Muscle of back (tissue), 11 donors: ENCODE data around the gene HTRA2. TPM values are rescaled to one million over a fixed set of nuclear protein-coding genes. Genes with fewer than 3 reads are reported as not detected.
A peak's percentile ranks its signal among the peaks of the same experiment; 100 is the strongest.

ENCODE experiments used
- DNase-seq, 3 donors: peaks; one replicate each; pipeline versions ENCODE4 v3.0.0 to v3.0.0-alpha.2; 2013
- polyA plus RNA-seq, 10 donors: library from polyadenylated mRNA; unstranded; fragments of 120-200 nt; gene quantifications; one replicate each; pipeline ENCODE4 v1.2.1, GENCODE V29; 2013; ENCODE audit not compliant: insufficient read length in 10 of 10

HTRA2 gene
- polyA plus RNA-seq, 10 donors: 22.5 to 32.7 (median 26.9) TPM

GRCh38 chr2:74536166-74536950 is 6.6 kb downstream of the HTRA2 start:
- no peak for DNase-seq

GRCh38 chr2:74537140-74537539 is 7.4 kb downstream of the HTRA2 start:
- DNase-seq: no peak

GRCh38 chr2:74538881-74539339 is 9.2 kb downstream of the HTRA2 start:
- no peak for DNase-seq

- DNase-seq: no peak
Observed at GRCh38 chr2:74540291-74540690, 10.6 kb downstream of the HTRA2 start.

GRCh38 chr2:74542978-74543377 is 13.2 kb downstream of the HTRA2 start:
- no peak for DNase-seq

- DNase-seq: no peak
Observed at GRCh38 chr2:74544634-74545033, 14.9 kb downstream of the HTRA2 start.

GRCh38 chr2:74546004-74546403 is 16.3 kb downstream of the HTRA2 start:
- DNase-seq: no peak

GRCh38 chr2:74548285-74548899 is 18.7 kb downstream of the HTRA2 start:
- DNase-seq: peak in 1 of 3 donors; percentile 85

- DNase-seq: peak in 2 of 3 donors; percentile 47 to 79
Observed at GRCh38 chr2:74548900-74549826, 19.4 kb downstream of the HTRA2 start.

- DNase-seq: no peak
Observed at GRCh38 chr2:74550231-74550630, 20.5 kb downstream of the HTRA2 start.

- DNase-seq: no peak
Observed at GRCh38 chr2:74551530-74551929, 21.8 kb downstream of the HTRA2 start.

- DNase-seq: no peak
Observed at GRCh38 chr2:74551942-74552913, 22.5 kb downstream of the HTRA2 start.

- peak in 1 of 3 donors; percentile 56 for DNase-seq
Observed at GRCh38 chr2:74552914-74553811, 23.4 kb downstream of the HTRA2 start.

- DNase-seq: peak; percentile 86 to 95 (median 89)
Observed at GRCh38 chr2:74553892-74554819, 24.4 kb downstream of the HTRA2 start, which contains the start of the genes DOK1 and LOXL3. DOK1 (plus strand) TSS chr2:74554720; CDS start chr2:74554755, 35 bp downstream. LOXL3 (minus strand) TSS chr2:74553942; CDS start chr2:74552634, 1,308 bp downstream.

- DNase-seq: no peak
Observed at GRCh38 chr2:74554820-74555531, 25.2 kb downstream of the HTRA2 start.

- no peak for DNase-seq
Observed at GRCh38 chr2:74555610-74556103, 25.9 kb downstream of the HTRA2 start.

- no peak for DNase-seq
Observed at GRCh38 chr2:74556159-74556558, 26.4 kb downstream of the HTRA2 start.
